ENCODE data around the gene TOX2.

TOX2 gene

GRCh38 chr20:44006126-44006525 is 91.5 kb downstream of the TOX2 start:
- TF ChIP-seq, protein P1, sequence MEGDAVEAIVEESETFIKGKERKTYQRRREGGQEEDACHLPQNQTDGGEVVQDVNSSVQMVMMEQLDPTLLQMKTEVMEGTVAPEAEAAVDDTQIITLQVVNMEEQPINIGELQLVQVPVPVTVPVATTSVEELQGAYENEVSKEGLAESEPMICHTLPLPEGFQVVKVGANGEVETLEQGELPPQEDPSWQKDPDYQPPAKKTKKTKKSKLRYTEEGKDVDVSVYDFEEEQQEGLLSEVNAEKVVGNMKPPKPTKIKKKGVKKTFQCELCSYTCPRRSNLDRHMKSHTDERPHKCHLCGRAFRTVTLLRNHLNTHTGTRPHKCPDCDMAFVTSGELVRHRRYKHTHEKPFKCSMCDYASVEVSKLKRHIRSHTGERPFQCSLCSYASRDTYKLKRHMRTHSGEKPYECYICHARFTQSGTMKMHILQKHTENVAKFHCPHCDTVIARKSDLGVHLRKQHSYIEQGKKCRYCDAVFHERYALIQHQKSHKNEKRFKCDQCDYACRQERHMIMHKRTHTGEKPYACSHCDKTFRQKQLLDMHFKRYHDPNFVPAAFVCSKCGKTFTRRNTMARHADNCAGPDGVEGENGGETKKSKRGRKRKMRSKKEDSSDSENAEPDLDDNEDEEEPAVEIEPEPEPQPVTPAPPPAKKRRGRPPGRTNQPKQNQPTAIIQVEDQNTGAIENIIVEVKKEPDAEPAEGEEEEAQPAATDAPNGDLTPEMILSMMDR (IDR thresholded peaks at IDR 0.05): no peak

DNA sequence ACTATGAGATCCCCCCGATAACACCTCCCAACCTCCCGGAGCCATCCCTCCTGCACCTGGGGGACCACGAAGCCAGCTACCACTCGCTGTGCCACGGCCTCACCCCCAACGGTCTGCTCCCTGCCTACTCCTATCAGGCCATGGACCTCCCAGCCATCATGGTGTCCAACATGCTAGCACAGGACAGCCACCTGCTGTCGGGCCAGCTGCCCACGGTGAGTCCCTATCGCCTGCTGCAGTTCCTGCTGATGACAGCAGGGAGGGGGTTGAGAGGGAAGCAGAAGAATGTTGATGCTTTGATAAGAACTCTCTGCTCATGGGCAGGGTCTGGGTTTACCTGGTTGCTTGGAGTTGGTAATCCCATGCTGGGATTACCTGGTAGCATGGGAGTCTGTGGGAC is 91.9 kb downstream of the TOX2 start:
- TF ChIP-seq, protein P1 (IDR thresholded peaks at IDR 0.05): no peak

- TF ChIP-seq, protein P1 (IDR thresholded peaks at IDR 0.05): no peak
Measured at GRCh38 chr20:44008806-44009678, 94.4 kb downstream of the TOX2 start.

- TF ChIP-seq, protein P1 (IDR thresholded peaks at IDR 0.05): no peak
Measured at GRCh38 chr20:44009679-44009992, 95.0 kb downstream of the TOX2 start.

GRCh38 chr20:44010162-44010704 is 95.6 kb downstream of the TOX2 start:
- TF ChIP-seq, protein P1 (IDR thresholded peaks at IDR 0.05): no peak

DNA sequence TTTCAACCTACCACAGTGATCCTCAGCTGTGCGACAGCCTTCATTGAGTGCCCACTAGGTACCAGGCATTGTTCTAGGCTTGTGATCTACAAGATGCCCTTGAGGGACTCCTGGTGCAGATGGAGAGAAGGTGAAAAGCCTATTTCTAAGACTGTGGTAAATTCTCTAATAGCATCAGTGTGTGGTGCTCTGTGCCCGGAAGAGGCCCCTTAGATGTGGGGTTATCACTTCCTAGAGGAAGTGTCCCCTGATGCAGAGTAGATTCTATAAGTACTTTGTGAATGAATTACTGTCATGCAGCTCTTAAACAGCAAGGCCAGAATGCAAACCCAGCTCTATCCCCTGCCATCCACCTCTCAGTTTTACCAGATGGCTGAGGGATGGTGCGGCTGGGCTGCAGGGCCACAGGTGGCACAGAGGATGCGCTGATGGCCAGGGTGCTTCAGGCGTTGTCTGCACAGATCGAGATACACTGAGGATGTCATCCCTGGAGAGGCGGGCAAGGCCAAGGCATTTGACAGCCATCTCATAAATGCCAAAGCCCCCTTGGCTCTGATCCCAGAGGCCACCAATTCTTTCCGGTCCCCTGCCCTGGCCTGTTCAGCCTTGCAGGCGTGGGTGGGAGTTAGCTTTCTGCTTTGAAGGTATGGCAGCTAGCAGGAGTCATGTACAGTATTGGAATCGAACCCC is 96.7 kb downstream of the TOX2 start:
- TF ChIP-seq, protein P1 (IDR thresholded peaks at IDR 0.05): no peak

GRCh38 chr20:44012466-44013226 is 98.0 kb downstream of the TOX2 start:
- TF ChIP-seq, protein P1 (IDR thresholded peaks at IDR 0.05): no peak

All from LNCAP (cell line).